ENCODE results near the gene SNRNP35. TPM values are rescaled to one million over a fixed set of nuclear protein-coding genes. Genes with fewer than 3 reads are reported as not detected.

Gene SNRNP35
- total RNA-seq, 1 experiment from 2014 or later = 20.6 TPM

DNA sequence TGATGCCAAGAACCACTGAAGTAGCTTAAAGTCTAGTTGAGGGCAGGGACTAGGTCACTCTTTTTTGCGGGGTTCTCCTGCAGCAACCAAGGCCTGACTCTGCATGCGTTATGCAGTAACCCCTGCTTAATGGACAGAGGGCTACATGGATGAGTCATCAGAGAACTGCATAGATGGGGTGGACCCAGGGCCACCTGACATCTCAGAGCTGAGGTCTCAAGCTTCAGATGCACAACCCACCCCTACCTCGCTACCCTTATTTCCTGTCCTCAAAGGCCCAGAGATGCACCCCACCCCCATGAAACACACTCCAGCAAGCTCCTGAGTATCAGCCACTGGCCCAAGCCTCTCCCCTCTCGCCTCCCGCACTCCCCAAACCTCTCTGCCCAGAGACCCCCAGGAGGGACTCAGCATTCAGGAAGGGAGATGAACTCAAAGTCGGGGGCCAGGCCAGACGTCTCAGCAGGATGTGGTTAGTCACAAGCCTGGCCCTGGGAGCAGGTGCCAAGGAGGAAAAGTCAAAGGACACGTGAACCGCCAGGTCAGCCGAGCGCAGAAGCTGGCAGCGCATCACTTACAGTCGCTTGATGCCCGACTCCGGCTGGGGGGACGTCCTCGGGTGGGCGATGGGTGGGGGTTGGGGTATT lies 25.8 kb downstream of the SNRNP35 start:
- no TSS peak for BruUV-seq (replicated peaks)
- Histone ChIP-seq H3K4me1 (ENCODE audit: insufficient read depth, low read length, poor library complexity, severe bottlenecking) (no peaks in the 10 kb centered on the region), H3K4me3 (ENCODE audit: low read depth, low read length, poor library complexity, severe bottlenecking) (no peak overlapping the region), H3K36me3 (ENCODE audit: insufficient read depth, low read length, poor library complexity, severe bottlenecking) (no peaks in the 10 kb centered on the region), H3K27ac (ENCODE audit: low read depth, low read length, poor library complexity, severe bottlenecking) (no peak overlapping the region), H3K9me3 (ENCODE audit: low read depth, low read length, poor library complexity, severe bottlenecking) (no peaks in the 10 kb centered on the region), H3K27me3 (replicated peaks; ENCODE audit: insufficient read depth, low read depth, low read length, poor library complexity) (no peaks in the 10 kb centered on the region)
- no peak for DNase-seq (ENCODE audit: low spot score)
- CTCF ChIA-PET = no interaction called here
- intact Hi-C loops (cut with micrococcal nuclease; ENCODE audit: unreplicated experiment) = no loop called here
- POLR2A ChIA-PET (ENCODE audit: low non-redundant PET) = interaction anchor here (0.5 kb wide), 1 partner anchor 18 kb away, joined by 6 read pairs; no protein-coding TSS in a partner anchor
- no peak for TF ChIP-seq CTCF (conservative IDR thresholded peaks at IDR 0.05; ENCODE audit: low read depth, low read length)
- no peak for TF ChIP-seq EZH2 (IDR thresholded peaks at IDR 0.05; ENCODE audit: borderline replicate concordance, low read depth, low read length, poor library complexity, severe bottlenecking)

DNA sequence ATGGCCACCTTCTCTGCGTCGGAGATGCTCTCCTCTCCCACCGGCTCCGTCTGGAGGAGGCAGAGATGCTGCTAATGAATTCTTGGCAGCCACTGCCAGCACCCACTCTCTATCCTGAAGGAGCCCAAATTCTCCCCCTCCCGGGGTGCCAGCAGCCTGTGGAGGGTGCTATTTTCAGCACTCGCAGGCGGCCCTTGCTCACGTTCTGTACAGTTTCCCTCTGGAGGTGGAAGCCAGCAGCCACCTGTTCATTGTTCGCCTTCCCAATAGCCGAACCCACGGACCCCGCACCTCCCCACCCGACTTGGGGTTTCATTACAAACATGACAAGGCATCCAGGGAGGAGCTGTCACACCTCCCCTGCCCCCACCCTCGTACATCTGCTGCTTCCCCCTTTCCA lies 27.8 kb downstream of the SNRNP35 start:
- intact Hi-C loops (cut with micrococcal nuclease; ENCODE audit: unreplicated experiment) = no loop called here
- no TSS peak for BruUV-seq (replicated peaks)

GRCh38 chr12:123487428-123487827 lies 29.5 kb downstream of the SNRNP35 start:
- H3K4me3 ChIP-seq (ENCODE audit: low read depth, low read length, poor library complexity, severe bottlenecking) = no peak overlapping the region
- no peak overlapping the region for H3K27ac ChIP-seq (ENCODE audit: low read depth, low read length, poor library complexity, severe bottlenecking)
- intact Hi-C loops (cut with micrococcal nuclease; ENCODE audit: unreplicated experiment) = no loop called here
- no peaks in the 10 kb centered on the region for H3K36me3 ChIP-seq (ENCODE audit: insufficient read depth, low read length, poor library complexity, severe bottlenecking)
- H3K4me1 ChIP-seq (ENCODE audit: insufficient read depth, low read length, poor library complexity, severe bottlenecking) = no peaks in the 10 kb centered on the region
- no peaks in the 10 kb centered on the region for H3K9me3 ChIP-seq (ENCODE audit: low read depth, low read length, poor library complexity, severe bottlenecking)
- ChIA-PET CTCF (no interaction called here), POLR2A (ENCODE audit: low non-redundant PET) (interaction anchor here (0.7 kb wide), 1 partner anchor 230 kb away, joined by 10 read pairs; no protein-coding TSS in a partner anchor)
- TF ChIP-seq CTCF (conservative IDR thresholded peaks at IDR 0.05; ENCODE audit: low read depth, low read length) (no peak), EZH2 (IDR thresholded peaks at IDR 0.05; ENCODE audit: borderline replicate concordance, low read depth, low read length, poor library complexity, severe bottlenecking) (no peak)
- no TSS peak for BruUV-seq (replicated peaks)
- H3K27me3 ChIP-seq (replicated peaks; ENCODE audit: insufficient read depth, low read depth, low read length, poor library complexity) = no peaks in the 10 kb centered on the region
- no peak for DNase-seq (ENCODE audit: low spot score)

More for the DNA sequence above, 27.8 kb downstream of the SNRNP35 start:
- Histone ChIP-seq H3K4me1 (ENCODE audit: insufficient read depth, low read length, poor library complexity, severe bottlenecking) (no peaks in the 10 kb centered on the region), H3K27me3 (replicated peaks; ENCODE audit: insufficient read depth, low read depth, low read length, poor library complexity) (no peaks in the 10 kb centered on the region), H3K27ac (ENCODE audit: low read depth, low read length, poor library complexity, severe bottlenecking) (no peak overlapping the region), H3K9me3 (ENCODE audit: low read depth, low read length, poor library complexity, severe bottlenecking) (no peaks in the 10 kb centered on the region), H3K4me3 (ENCODE audit: low read depth, low read length, poor library complexity, severe bottlenecking) (no peak overlapping the region), H3K36me3 (ENCODE audit: insufficient read depth, low read length, poor library complexity, severe bottlenecking) (no peaks in the 10 kb centered on the region)
- no peak for TF ChIP-seq EZH2 (IDR thresholded peaks at IDR 0.05; ENCODE audit: borderline replicate concordance, low read depth, low read length, poor library complexity, severe bottlenecking)
- no peak for TF ChIP-seq CTCF (conservative IDR thresholded peaks at IDR 0.05; ENCODE audit: low read depth, low read length)
- ChIA-PET CTCF (no interaction called here), POLR2A (ENCODE audit: low non-redundant PET) (no interaction called here)
- DNase-seq (ENCODE audit: low spot score) = no peak

All from A673 (cell line).